ENCODE measurements around the gene EHMT1. TPM values are rescaled to one million over a fixed set of nuclear protein-coding genes. Genes with fewer than 3 reads are reported as not detected.

EHMT1 gene
- total and polyA plus RNA-seq, 4 donors, result 14.7 to 85.8 (median 51.0) TPM

DNA sequence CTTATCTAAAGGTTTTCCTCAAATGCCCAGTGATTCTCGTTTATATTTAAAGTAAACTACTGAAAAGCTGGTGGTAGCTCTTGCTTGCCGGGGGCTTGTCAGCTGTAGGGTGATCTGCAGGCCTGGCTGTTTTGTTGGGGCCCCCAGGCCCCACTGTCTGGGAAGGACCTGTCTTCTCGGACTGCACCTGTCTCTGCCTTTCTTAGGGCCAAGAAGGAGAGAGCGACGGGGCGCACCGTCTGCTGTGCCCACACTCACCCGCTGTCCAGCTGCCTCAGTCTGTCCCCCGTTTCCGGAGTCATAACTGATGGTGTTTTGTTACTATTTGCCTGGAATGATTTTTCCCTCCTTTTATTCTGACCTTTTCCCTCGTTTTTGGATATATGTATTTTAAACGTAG lies 164.7 kb downstream of the EHMT1 start:
- DNase-seq (peak in 1 of 2 donors; percentile 59), ATAC-seq (ENCODE audit: low FRiP score) (no peak)
- H3K4me1 ChIP-seq (ENCODE audit: control insufficient read depth in 1 of 2, insufficient read depth in 2 of 2, low read length in 2 of 2), result no peaks in the 10 kb centered on the region
- no peaks in the 10 kb centered on the region for H3K27me3 ChIP-seq (ENCODE audit: control insufficient read depth in 1 of 2, insufficient read depth in 2 of 2, low read length in 1 of 2)
- intact Hi-C loops (cut with DNase I), result no loop called here
- whole genome bisulfite sequencing, 2 donors, result 86 to 90% methylated on average over 12 of the region's 12 CpGs
- no peak overlapping the region for H3K4me3 ChIP-seq (ENCODE audit: low read length in 2 of 2)
- H3K36me3 ChIP-seq (ENCODE audit: control insufficient read depth in 1 of 2, insufficient read depth in 2 of 2, low read length in 1 of 2), result peaks cover 0 to 5% of the 10 kb centered on the region in 2 donors
- no peaks in the 10 kb centered on the region for H3K9me3 ChIP-seq (ENCODE audit: control insufficient read depth, low read length)
- no peak overlapping the region for H3K27ac ChIP-seq (ENCODE audit: low read depth in 1 of 2, low read length in 2 of 2)

DNA sequence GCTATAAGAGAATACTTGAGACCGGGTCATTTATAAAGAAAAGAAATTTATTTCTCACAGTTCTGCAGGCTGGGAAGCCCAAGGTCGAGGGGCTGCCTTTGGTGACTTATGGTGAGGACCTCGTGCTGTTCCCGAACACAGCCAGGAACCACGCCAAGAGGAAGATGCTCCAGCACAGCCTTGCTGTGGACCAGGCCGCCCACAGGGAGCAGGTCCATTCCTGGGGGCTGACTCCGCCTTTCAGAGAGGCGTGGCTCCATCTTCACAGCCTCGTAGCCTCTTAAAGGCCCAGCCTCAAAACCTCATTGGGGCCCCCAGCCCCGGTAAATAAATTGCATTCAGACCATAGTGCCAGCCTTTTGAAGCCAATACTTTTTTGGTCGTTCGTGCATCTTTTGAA lies 165.2 kb downstream of the EHMT1 start:
- Histone ChIP-seq H3K4me3 (ENCODE audit: low read length in 2 of 2) (no peak overlapping the region), H3K9me3 (ENCODE audit: control insufficient read depth, low read length) (no peaks in the 10 kb centered on the region), H3K27ac (ENCODE audit: low read depth in 1 of 2, low read length in 2 of 2) (no peak overlapping the region), H3K27me3 (ENCODE audit: control insufficient read depth in 1 of 2, insufficient read depth in 2 of 2, low read length in 1 of 2) (no peaks in the 10 kb centered on the region), H3K4me1 (ENCODE audit: control insufficient read depth in 1 of 2, insufficient read depth in 2 of 2, low read length in 2 of 2) (no peaks in the 10 kb centered on the region), H3K36me3 (ENCODE audit: control insufficient read depth in 1 of 2, insufficient read depth in 2 of 2, low read length in 1 of 2) (peaks cover 0 to 3% of the 10 kb centered on the region in 2 donors)
- DNase-seq (peak in 1 of 2 donors; percentile 36), ATAC-seq (ENCODE audit: low FRiP score) (no peak)
- WGBS, 2 donors, result 81 to 85% methylated on average over 12 of the region's 12 CpGs
- intact Hi-C loops (cut with DNase I), result no loop called here

DNA sequence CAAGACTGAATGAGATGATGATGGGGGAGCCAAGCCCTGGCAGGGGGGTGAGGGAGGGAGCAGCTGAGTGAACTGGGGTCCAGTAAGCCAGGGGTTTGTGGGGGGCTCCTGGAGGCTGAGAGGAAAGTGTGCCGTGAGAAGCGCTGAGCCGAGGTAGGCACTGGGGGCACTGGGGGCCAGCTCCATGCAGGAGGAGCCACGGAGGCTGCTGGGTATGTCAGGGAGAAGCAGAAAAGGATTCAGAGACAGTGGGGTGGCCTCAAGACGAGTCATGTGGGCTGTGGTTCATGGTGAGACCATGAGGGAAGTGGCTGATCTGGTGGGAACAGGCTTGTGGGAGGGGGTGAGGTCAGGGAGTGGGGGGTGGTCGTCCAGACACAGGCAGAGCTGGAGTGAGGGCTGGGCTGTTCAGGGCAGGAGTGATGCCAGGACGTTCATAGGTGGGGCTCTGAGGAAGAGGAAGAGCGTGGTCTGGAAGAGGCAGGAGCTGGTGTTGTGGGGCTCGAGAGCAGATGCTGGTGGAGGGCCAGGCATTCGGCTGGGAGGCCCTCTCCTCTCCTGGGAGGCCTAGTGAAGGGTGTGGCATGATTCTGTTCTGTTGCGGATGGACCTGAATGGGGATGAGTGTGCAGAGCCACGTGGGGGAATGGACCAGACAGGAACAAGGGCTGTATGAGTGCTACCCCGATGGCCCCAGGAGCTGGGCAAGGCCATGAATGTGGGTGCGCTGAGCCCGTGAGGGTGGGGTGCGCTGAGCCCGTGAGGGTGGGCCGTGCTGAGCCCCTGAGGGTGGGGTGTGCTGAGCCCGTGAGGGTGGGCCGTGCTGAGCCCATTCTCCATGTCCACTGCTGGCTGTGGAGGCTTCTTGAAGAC lies 166.1 kb downstream of the EHMT1 start:
- Histone ChIP-seq H3K27me3 (ENCODE audit: control insufficient read depth in 1 of 2, insufficient read depth in 2 of 2, low read length in 1 of 2) (no peaks in the 10 kb centered on the region), H3K4me1 (ENCODE audit: control insufficient read depth in 1 of 2, insufficient read depth in 2 of 2, low read length in 2 of 2) (no peaks in the 10 kb centered on the region), H3K27ac (ENCODE audit: low read depth in 1 of 2, low read length in 2 of 2) (no peak overlapping the region), H3K9me3 (ENCODE audit: control insufficient read depth, low read length) (no peaks in the 10 kb centered on the region), H3K36me3 (ENCODE audit: control insufficient read depth in 1 of 2, insufficient read depth in 2 of 2, low read length in 1 of 2) (peaks cover 0 to 3% of the 10 kb centered on the region in 2 donors), H3K4me3 (ENCODE audit: low read length in 2 of 2) (no peak overlapping the region)
- ATAC-seq (ENCODE audit: low FRiP score) (peak; percentile 27), DNase-seq (peak in 1 of 2 donors; percentile 55)
- 87 to 88% methylated on average over 19 to 20 of the region's 20 CpGs for WGBS, 2 donors
- intact Hi-C loops (cut with DNase I), result no loop called here

DNA sequence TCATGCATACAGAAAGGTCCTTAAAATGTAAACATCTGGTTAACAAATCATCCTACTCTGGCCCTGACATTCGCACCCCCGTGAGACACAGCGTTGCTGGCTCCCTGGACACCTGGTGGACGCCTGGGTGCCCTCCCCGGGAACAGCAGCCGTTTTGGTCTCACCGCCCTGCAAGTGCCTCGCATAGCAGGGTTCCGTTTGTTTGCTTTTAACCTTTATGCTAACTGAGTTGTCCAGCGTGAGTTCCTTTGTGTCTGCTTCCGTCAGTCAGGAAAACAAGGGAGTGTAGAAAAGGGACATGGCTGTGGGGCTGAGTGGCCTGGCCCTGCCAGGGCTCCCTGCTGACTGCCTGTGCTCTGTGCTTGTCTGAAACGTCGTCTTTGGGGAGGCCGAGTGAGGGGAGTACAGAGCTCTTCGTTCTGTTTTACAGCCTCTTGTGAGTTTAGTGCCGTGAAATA lies 166.9 kb downstream of the EHMT1 start:
- Histone ChIP-seq H3K27me3 (ENCODE audit: control insufficient read depth in 1 of 2, insufficient read depth in 2 of 2, low read length in 1 of 2) (no peaks in the 10 kb centered on the region), H3K27ac (ENCODE audit: low read depth in 1 of 2, low read length in 2 of 2) (no peak overlapping the region), H3K4me3 (ENCODE audit: low read length in 2 of 2) (no peak overlapping the region), H3K9me3 (ENCODE audit: control insufficient read depth, low read length) (no peaks in the 10 kb centered on the region), H3K4me1 (ENCODE audit: control insufficient read depth in 1 of 2, insufficient read depth in 2 of 2, low read length in 2 of 2) (no peaks in the 10 kb centered on the region), H3K36me3 (ENCODE audit: control insufficient read depth in 1 of 2, insufficient read depth in 2 of 2, low read length in 1 of 2) (peaks cover 0 to 3% of the 10 kb centered on the region in 2 donors)
- ATAC-seq (ENCODE audit: low FRiP score) (no peak), DNase-seq (no peak)
- intact Hi-C loops (cut with DNase I), result no loop called here
- 63 to 66% methylated on average over 16 of the region's 16 CpGs for WGBS, 2 donors

DNA sequence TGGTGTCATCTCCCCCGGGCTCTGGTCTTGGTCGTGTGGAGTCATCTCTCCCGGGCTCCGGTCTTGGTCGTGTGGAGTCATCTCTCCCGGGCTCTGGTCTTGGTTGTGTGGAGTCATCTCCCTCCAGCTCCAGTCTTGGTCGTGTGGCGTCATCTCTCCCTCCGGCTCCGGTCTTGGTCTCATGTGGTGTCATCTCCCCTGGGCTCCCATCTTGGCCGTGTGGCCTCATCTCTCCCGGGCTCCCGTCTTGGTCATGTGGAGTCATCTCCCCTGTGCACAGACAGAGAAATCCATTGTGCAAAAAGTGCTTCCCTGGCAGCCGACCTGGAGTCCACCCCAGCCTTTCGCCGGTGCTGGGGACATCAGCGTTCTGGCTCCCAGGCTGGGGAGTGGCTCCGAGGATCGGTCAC lies 167.7 kb downstream of the EHMT1 start:
- no peaks in the 10 kb centered on the region for H3K4me1 ChIP-seq (ENCODE audit: control insufficient read depth in 1 of 2, insufficient read depth in 2 of 2, low read length in 2 of 2)
- H3K36me3 ChIP-seq (ENCODE audit: control insufficient read depth in 1 of 2, insufficient read depth in 2 of 2, low read length in 1 of 2), result peaks cover 0 to 3% of the 10 kb centered on the region in 2 donors

DNA sequence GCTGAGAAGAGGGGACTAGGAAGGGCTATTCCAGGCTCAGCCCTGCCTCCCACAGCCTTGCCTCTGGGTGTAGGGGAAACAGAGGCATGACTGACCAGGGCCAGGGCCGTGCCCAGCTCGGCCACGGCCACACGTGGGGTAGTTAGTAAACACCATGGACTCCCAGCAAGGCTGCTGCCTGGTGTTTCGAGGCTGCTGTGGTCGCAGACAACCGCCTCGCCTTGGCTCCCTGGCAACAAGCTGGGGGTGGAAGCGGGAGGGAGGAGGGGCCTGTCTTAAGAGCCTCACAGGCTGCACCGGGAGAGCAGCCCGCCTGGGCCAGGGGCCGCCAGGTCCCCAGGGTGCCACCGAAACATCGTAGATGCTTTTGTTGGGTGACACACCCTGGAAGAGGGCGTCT lies 168.6 kb downstream of the EHMT1 start:
- 84 to 90% methylated on average over 15 of the region's 15 CpGs for WGBS, 2 donors
- intact Hi-C loops (cut with DNase I), result no loop called here
- no peak for ATAC-seq (ENCODE audit: low FRiP score)
- H3K27ac ChIP-seq (ENCODE audit: low read depth in 1 of 2, low read length in 2 of 2), result no peak overlapping the region
- H3K4me1 ChIP-seq (ENCODE audit: control insufficient read depth in 1 of 2, insufficient read depth in 2 of 2, low read length in 2 of 2), result no peaks in the 10 kb centered on the region
- H3K9me3 ChIP-seq (ENCODE audit: control insufficient read depth, low read length), result no peaks in the 10 kb centered on the region
- DNase-seq, result no peak
- H3K27me3 ChIP-seq (ENCODE audit: control insufficient read depth in 1 of 2, insufficient read depth in 2 of 2, low read length in 1 of 2), result no peaks in the 10 kb centered on the region
- H3K4me3 ChIP-seq (ENCODE audit: low read length in 2 of 2), result no peak overlapping the region
- H3K36me3 ChIP-seq (ENCODE audit: control insufficient read depth in 1 of 2, insufficient read depth in 2 of 2, low read length in 1 of 2), result peaks cover 0 to 1% of the 10 kb centered on the region in 2 donors

More for the DNA sequence above, 167.7 kb downstream of the EHMT1 start:
- 86 to 87% methylated on average over 19 of the region's 19 CpGs for WGBS, 2 donors
- no peaks in the 10 kb centered on the region for H3K27me3 ChIP-seq (ENCODE audit: control insufficient read depth in 1 of 2, insufficient read depth in 2 of 2, low read length in 1 of 2)
- intact Hi-C loops (cut with DNase I), result no loop called here
- no peak for DNase-seq
- H3K27ac ChIP-seq (ENCODE audit: low read depth in 1 of 2, low read length in 2 of 2), result no peak overlapping the region
- no peaks in the 10 kb centered on the region for H3K9me3 ChIP-seq (ENCODE audit: control insufficient read depth, low read length)
- ATAC-seq (ENCODE audit: low FRiP score), result no peak
- no peak overlapping the region for H3K4me3 ChIP-seq (ENCODE audit: low read length in 2 of 2)

DNA sequence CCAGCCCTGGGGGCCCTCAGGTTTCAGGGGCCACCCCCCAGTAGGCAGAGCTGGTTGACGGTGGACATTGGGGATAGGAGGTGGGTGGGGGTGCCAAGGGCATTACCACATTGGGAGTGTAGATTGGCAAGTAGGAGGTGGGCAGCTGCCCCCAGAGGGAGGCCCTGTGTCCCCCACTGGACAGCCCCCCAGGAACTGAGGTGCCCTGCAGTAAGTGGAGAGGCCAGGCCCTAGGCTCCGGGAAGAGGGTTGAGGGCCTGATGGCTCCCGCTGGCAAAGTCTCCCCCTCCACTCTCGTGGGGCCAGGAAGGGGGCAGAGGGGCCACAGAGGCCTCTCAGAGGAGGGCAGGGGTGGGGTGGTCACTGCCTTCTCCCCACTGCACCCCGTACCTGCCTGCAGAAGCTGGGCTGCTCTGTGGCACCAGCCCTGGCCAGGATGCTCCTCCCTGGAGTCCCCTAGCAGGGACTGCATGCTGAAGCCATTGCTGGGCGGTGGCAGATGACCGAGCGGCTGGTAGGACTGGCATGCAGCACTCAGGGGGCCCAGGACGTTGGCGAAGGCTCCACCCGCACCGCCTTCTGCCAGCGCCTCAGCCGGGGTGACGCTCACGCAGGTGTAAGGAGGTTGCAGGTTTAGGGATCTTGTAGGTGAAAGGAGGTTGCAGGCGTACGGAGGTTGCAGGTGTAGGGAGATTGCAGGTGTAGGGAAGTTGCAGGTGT lies 169.1 kb downstream of the EHMT1 start:
- Histone ChIP-seq H3K9me3 (ENCODE audit: control insufficient read depth, low read length) (no peaks in the 10 kb centered on the region), H3K36me3 (ENCODE audit: control insufficient read depth in 1 of 2, insufficient read depth in 2 of 2, low read length in 1 of 2) (no peaks in the 10 kb centered on the region), H3K27ac (ENCODE audit: low read depth in 1 of 2, low read length in 2 of 2) (no peak overlapping the region), H3K27me3 (ENCODE audit: control insufficient read depth in 1 of 2, insufficient read depth in 2 of 2, low read length in 1 of 2) (no peaks in the 10 kb centered on the region), H3K4me3 (ENCODE audit: low read length in 2 of 2) (no peak overlapping the region), H3K4me1 (ENCODE audit: control insufficient read depth in 1 of 2, insufficient read depth in 2 of 2, low read length in 2 of 2) (no peaks in the 10 kb centered on the region)
- ATAC-seq (ENCODE audit: low FRiP score) (no peak), DNase-seq (no peak)
- intact Hi-C loops (cut with DNase I), result no loop called here
- WGBS, 2 donors, result 90 to 93% methylated on average over 17 to 18 of the region's 18 CpGs

DNA sequence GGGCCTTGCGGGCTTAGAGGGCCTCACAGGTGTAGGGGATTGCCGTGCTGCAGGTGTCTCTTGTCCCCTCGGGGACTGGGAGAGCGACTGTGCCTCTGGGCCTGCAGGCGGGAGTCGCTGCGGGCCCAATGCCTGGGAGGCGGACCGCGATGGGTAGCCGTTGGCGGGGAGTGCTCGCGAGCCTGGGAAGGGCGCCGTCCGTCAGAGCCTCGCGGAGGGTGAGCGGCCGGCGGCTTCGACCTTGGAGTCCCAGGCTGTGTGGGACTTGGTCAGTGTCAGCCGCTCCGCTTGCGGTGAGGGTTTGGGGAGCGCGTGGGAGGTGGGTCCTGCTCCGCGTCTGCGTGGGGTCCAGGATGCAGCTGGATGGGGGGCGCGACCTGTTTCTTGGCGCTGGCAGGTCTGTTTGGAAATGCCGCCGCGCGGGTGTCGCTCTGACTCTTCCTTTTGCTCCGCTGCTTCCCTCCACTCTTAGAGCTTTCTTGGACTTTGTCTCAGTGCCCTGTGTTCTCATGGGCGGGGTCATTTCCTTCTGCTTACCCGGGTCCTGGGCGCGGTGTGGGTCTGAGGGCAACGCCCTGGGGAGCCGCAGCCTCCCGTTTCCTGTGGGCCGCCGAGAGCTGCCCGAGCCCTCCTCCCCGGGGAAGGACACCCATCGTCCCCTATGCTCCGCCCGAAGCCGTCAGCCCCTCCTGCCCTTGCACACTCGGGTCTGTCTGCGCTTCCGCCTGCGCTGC lies 169.9 kb downstream of the EHMT1 start:
- Histone ChIP-seq H3K4me1 (ENCODE audit: control insufficient read depth in 1 of 2, insufficient read depth in 2 of 2, low read length in 2 of 2) (no peaks in the 10 kb centered on the region), H3K9me3 (ENCODE audit: control insufficient read depth, low read length) (no peaks in the 10 kb centered on the region), H3K4me3 (ENCODE audit: low read length in 2 of 2) (no peak overlapping the region), H3K36me3 (ENCODE audit: control insufficient read depth in 1 of 2, insufficient read depth in 2 of 2, low read length in 1 of 2) (peaks cover 0 to 2% of the 10 kb centered on the region in 2 donors), H3K27me3 (ENCODE audit: control insufficient read depth in 1 of 2, insufficient read depth in 2 of 2, low read length in 1 of 2) (no peaks in the 10 kb centered on the region), H3K27ac (ENCODE audit: low read depth in 1 of 2, low read length in 2 of 2) (no peak overlapping the region)
- intact Hi-C loops (cut with DNase I), result no loop called here
- ATAC-seq (ENCODE audit: low FRiP score), result peak; percentile 28
- no peak for DNase-seq
- 84 to 87% methylated on average over 59 of the region's 59 CpGs for WGBS, 2 donors
